Measurements from ENCODE around the gene PLEKHF1.

Gene PLEKHF1

DNA sequence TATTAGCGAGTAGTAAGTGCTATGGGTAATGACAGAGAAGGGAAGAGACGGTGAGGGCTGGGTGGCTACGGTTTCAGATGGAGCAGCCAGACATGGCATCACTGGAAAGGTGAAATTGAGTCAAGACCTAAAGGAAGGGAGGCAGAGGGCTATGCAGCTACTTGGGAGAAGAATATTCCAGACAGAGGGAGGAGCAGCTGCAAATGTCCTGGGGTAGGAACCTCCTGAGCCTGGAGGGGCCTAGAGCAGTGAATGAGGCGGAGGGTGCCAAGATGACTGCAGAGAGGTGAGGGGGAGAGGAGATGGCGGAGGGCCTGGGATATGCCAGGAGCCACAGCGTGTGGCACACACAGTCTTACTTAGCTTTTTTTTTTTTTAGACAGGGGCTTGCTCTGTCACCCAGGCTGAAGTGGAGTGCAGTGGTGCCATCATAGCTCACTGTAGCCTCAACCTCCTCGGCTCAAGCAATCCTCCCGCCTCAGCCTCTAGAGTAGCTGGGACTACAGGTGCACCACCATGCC, 21.1 kb downstream of the PLEKHF1 start:
- Histone ChIP-seq H2AFZ (ENCODE audit: low read length) (no peak overlapping the region), H3K4me1 (ENCODE audit: low read length) (no peaks in the 10 kb centered on the region), H3K79me2 (ENCODE audit: low read length) (no peaks in the 10 kb centered on the region), H3K9ac (ENCODE audit: low read length) (no peak overlapping the region), H3K27ac (ENCODE audit: low read length) (no peak overlapping the region), H3K27me3 (replicated peaks; ENCODE audit: insufficient read depth, low read length) (peaks cover 2% of the 10 kb centered on the region), H3K9me2 (replicated peaks; ENCODE audit: insufficient read depth, low read length) (no peaks in the 10 kb centered on the region), H3K4me3 (ENCODE audit: low read length) (no peak overlapping the region), H3K36me3 (replicated peaks; ENCODE audit: insufficient read depth, low read length) (no peaks in the 10 kb centered on the region), H3K9me3 (replicated peaks; ENCODE audit: insufficient read depth, low read length) (no peaks in the 10 kb centered on the region), H4K20me1 (ENCODE audit: insufficient read depth, low read length) (no peaks in the 10 kb centered on the region), H3K4me2 (ENCODE audit: low read depth, low read length) (no peak overlapping the region), H3F3A (ENCODE audit: insufficient read depth, low read length) (no peaks in the 10 kb centered on the region)
- TF ChIP-seq EZH2phosphoT487 (IDR thresholded peaks at IDR 0.05; ENCODE audit: low read length) (no peak), CTCF (IDR thresholded peaks at IDR 0.05; ENCODE audit: low read length) (no peak), EZH2 (optimal IDR thresholded peaks at IDR 0.05; ENCODE audit: low read depth, low read length) (no peak)
- no peak for DNase-seq

GRCh38 chr19:29687244-29687896, 22.1 kb downstream of the PLEKHF1 start:
- Histone ChIP-seq H3K9me2 (replicated peaks; ENCODE audit: insufficient read depth, low read length) (no peaks in the 10 kb centered on the region), H3K27ac (ENCODE audit: low read length) (no peak overlapping the region), H4K20me1 (ENCODE audit: insufficient read depth, low read length) (no peaks in the 10 kb centered on the region), H3K4me2 (ENCODE audit: low read depth, low read length) (no peak overlapping the region), H3K79me2 (ENCODE audit: low read length) (no peaks in the 10 kb centered on the region), H3F3A (ENCODE audit: insufficient read depth, low read length) (no peaks in the 10 kb centered on the region), H3K36me3 (replicated peaks; ENCODE audit: insufficient read depth, low read length) (no peaks in the 10 kb centered on the region), H3K9ac (ENCODE audit: low read length) (no peak overlapping the region), H2AFZ (ENCODE audit: low read length) (no peak overlapping the region), H3K27me3 (replicated peaks; ENCODE audit: insufficient read depth, low read length) (no peaks in the 10 kb centered on the region; the same call in none of the 2 replicates), H3K9me3 (replicated peaks; ENCODE audit: insufficient read depth, low read length) (no peaks in the 10 kb centered on the region), H3K4me1 (ENCODE audit: low read length) (no peaks in the 10 kb centered on the region), H3K4me3 (ENCODE audit: low read length) (no peak overlapping the region)
- TF ChIP-seq CTCF (IDR thresholded peaks at IDR 0.05; ENCODE audit: low read length) = no peak
- no peak for TF ChIP-seq EZH2 (optimal IDR thresholded peaks at IDR 0.05; ENCODE audit: low read depth, low read length)
- no peak for DNase-seq

- no peak for TF ChIP-seq EZH2 (optimal IDR thresholded peaks at IDR 0.05; ENCODE audit: low read depth, low read length)
- no peak for TF ChIP-seq EZH2phosphoT487 (IDR thresholded peaks at IDR 0.05; ENCODE audit: low read length)
- no peak for TF ChIP-seq CTCF (IDR thresholded peaks at IDR 0.05; ENCODE audit: low read length)
- no peaks in the 10 kb centered on the region for H3K79me2 ChIP-seq (ENCODE audit: low read length)
- H3K9me3 ChIP-seq (replicated peaks; ENCODE audit: insufficient read depth, low read length) = no peaks in the 10 kb centered on the region
- H3K9ac ChIP-seq (ENCODE audit: low read length) = no peak overlapping the region
- no peak overlapping the region for H3K4me2 ChIP-seq (ENCODE audit: low read depth, low read length)
- H3K4me3 ChIP-seq (ENCODE audit: low read length) = no peak overlapping the region
- H3K27me3 ChIP-seq (replicated peaks; ENCODE audit: insufficient read depth, low read length) = no peaks in the 10 kb centered on the region; the same call in none of the 2 replicates
- H3F3A ChIP-seq (ENCODE audit: insufficient read depth, low read length) = no peaks in the 10 kb centered on the region
- H2AFZ ChIP-seq (ENCODE audit: low read length) = no peak overlapping the region
- no peaks in the 10 kb centered on the region for H3K9me2 ChIP-seq (replicated peaks; ENCODE audit: insufficient read depth, low read length)
- H3K36me3 ChIP-seq (replicated peaks; ENCODE audit: insufficient read depth, low read length) = no peaks in the 10 kb centered on the region
- DNase-seq = no peak
- no peak overlapping the region for H3K27ac ChIP-seq (ENCODE audit: low read length)
- H3K4me1 ChIP-seq (ENCODE audit: low read length) = no peaks in the 10 kb centered on the region
- no peaks in the 10 kb centered on the region for H4K20me1 ChIP-seq (ENCODE audit: insufficient read depth, low read length)
These were observed 22.9 kb downstream of the PLEKHF1 start for GRCh38 chr19:29687897-29688728.
